ENCODE data around the gene PSD4.

DNA sequence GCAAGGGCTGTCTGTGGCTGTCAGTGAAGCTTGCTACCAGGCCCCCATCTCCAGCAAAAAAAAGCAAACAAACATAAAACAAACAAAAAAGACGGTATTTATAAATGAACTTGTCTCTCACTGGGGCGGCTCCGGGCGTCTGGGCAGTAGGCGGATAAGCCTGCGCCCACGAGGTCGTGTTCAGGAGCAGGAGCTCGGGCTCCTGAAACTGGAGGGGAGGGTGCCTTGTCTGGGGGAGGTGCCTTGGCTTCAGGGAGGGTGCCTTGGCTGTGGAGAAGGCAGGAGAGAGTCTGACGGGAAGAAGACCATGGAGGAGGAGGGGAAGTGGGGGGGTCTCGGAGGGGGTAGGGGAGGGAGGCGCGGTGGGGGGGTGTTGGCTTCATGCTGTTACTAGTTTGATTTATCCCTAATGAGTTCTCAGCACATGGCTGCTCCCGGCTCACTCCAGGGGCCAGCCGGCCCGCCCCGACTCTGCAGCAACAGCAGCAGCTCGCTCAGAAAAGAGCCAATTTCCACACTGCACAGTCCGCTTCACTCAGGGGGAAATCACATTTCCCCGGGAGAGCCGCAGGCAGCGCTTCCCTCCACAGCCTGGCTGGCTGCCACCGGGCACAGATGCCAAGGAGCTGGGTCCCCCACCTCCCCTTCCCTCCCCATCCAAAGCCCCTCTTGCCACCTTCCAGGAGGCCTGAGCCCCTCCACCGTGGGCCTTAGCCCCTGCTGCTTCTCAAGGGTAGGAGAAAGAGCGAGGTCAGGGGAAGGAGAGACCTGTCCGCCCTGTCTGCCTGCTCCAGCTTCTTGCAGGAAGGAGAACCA is 38.7 kb downstream of the PSD4 start:
- no peak for TF ChIP-seq TAF1 (IDR thresholded peaks at IDR 0.05; ENCODE audit: low read depth, low read length)
- TF ChIP-seq POLR2AphosphoS5 (IDR thresholded peaks at IDR 0.05; ENCODE audit: low read depth, low read length): no peak
- TF ChIP-seq POLR2A (IDR thresholded peaks at IDR 0.05; ENCODE audit: low read depth, low read length): no peak
- TF ChIP-seq SPI1 (IDR thresholded peaks at IDR 0.05; ENCODE audit: low read depth, low read length): no peak
- TF ChIP-seq POU2F2 (IDR thresholded peaks at IDR 0.05; ENCODE audit: low read depth, low read length): no peak
